Umbilical cord (tissue), 2 donors: ENCODE results near the gene JAK3. TPM values are rescaled to one million over a fixed set of nuclear protein-coding genes. Genes with fewer than 3 reads are reported as not detected.
"Not testable (repeated sequence)": the region's sequence is repeated elsewhere in the genome, so short reads cannot be mapped to it uniquely, and the experiment has no call there.

Experiments used
- DNase-seq: peaks from one replicate; pipeline ENCODE4 v3.0.0-alpha.2; 2015; ENCODE audit warnings: low spot score
- total RNA-seq: library from RNA; depleted of rRNA; stranded (reverse); fragments of >200 nt; gene quantifications from one replicate; pipeline ENCODE4 v1.2.3, GENCODE V29; 2014; ENCODE audit warnings: low replicate concordance; ENCODE audit not compliant: insufficient read depth

Gene JAK3
- 32.7 TPM for total RNA-seq

DNA sequence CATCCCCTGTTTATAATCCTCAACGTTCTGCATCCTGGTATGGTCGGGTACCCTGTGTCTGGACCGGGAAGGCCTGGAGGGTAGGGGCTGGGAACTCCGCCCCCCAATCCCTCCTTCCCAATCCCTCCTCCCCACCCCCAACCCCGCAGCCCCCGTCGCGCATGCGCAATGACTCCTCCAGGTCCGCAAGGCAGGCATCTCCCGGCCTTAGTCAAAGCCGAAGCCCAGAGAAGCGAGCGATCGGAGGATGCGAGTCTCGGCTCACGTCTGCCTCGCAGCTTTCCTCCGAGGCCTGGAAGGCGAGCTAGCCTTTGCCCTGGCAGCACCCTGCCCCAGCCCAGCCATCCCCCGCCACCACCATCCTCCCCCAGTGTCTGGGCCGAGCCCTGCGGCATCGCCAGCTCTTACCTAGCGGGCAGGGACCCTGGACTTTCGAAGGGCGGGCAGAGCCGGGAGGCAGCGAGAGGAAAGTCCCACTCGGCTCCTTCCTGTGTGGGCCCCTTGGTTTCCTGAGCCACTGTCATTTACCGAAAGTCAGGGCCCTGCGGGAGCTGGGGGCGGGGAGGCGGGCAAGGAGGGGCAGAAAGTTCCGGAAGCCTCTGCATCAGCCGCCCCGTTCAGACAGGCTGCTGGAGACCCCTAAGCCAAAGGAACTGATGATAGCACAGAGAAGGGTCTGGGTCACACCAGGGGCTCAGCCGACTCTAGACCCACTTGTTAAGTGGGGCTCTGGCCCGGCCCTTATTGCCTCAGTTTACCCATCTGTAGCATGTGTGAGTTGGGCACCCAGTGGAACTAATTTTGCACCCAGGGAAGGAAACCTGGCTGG is at the start of gene JAK3:
JAK3 (minus strand) TSS at position 445 of the 829 bp plus-strand sequence. CDS start 3,565 bp downstream, outside the sequence.
- peak; percentile 87 for DNase-seq

GRCh38 chr19:17893766-17894165 is 46.0 kb upstream of the JAK3 start:
- no peak for DNase-seq

DNA sequence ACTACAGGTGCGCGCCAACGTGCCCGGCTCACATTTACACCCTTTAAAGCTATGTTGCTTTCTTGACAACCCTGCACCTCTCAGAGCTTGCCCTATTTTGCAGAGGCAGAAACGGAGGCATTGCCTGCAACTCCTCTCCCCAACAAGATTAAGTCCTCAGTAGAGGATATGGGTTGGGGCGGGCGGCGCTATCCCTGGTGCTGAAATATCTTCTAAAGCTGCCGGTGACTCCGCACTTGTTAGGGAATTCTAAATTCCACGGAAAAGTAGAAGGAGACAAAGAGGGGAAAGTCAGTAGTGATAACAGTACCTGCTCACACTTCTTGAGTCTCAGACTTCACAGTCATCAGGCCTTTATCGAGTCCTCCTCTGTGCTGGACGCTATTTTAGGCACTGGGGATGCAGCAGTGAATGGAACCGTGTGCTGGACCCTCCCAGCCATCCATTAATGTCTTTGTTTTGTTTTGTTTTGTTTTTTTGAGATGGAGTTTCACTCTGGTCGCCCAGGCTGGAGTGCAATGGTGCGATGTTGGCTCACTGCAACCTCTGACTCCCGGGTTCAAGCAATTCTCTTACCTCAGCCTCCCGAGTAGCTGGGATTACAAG is 41.9 kb upstream of the JAK3 start:
- DNase-seq: peak; percentile 58

DNA sequence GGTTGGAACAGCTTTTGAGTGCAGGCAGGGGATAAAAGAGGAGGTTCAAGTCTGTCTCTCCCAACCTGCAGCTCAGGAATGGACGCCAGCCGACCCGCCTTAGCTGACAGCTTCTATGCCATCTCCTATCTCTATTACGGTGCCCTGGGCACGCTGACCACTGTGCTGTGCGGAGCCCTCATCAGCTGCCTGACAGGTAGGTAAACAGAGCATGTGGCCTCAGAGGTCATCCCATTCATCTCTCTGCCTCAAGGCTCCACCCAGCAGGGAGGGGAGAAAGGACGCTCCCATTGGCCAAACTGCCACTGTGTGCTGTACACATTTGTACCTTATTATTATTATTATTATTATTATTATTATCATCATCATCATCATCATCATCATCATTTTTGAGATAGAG is 40.5 kb upstream of the JAK3 start:
- DNase-seq: no peak

DNA sequence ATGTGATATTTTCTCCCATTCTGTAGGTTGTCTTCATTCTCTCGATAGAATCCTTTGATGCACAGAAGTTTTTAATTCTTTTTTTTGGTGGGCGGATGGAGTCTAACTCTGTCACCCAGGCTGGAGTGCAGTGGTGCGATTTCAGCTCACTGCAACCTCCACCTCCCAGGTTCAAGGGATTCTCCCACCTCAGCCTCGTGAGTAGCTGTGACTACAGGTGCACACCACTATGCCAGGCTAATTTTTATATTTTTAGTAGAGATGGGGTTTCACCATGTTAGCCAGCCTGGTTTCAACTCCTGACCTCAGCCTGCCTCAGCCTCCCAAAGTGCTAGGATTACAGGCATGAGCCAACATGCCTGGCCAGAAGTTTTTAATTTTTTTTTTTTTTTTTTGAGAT is 39.4 kb upstream of the JAK3 start:
- not testable (repeated sequence) for DNase-seq

DNA sequence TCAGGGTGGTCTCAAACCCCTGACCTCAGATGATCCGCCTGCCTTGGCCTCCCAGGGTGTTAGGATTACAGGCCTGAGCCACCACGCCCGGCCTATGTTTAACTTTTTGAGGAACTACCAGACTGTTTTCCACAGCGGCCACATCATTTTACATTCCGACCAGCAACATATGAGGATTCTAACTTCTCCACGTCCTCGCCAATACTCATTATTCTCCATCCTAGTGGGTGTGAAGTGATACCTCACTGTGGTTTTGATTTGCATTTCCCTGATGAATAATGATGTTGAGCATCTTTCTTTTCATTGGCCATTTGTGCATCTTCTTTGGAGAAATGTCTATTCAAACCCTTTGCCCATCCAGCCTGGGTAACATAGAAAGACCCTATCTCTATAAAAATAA is 38.7 kb upstream of the JAK3 start:
- no peak for DNase-seq

DNA sequence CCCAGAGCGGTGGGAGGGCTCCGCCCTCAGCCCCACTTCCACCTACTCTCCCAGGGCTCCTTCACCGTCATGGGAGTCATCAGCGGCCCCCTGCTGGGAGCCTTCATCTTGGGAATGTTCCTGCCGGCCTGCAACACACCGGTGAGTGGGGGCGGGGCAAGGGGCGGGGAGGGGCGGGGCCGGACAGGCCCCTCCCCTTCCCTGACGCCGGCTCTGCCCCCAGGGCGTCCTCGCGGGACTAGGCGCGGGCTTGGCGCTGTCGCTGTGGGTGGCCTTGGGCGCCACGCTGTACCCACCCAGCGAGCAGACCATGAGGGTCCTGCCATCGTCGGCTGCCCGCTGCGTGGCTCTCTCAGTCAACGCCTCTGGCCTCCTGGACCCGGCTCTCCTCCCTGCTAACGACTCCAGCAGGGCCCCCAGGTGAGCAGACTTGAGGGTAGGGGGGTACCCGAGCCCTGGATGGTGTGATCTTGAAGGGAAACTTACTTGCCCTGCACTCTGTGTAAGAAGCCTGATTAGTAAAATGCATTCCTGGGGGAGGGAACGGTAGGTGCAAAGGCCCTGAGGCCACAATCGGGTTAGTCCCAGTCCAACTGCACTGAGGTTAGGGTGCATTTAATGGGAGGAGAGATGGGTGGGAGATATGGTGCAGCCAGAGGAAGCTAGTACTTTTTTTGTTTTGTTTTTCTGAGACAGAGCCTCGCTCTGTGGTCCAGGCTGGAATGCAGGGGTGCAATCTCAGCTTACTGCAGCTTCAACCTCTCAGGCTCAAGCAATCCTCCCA is 36.0 kb upstream of the JAK3 start:
- no peak for DNase-seq

GRCh38 chr19:17881701-17882100 is 33.9 kb upstream of the JAK3 start:
- DNase-seq: no peak

- no peak for DNase-seq
Observed at GRCh38 chr19:17879466-17879865, 31.7 kb upstream of the JAK3 start.

DNA sequence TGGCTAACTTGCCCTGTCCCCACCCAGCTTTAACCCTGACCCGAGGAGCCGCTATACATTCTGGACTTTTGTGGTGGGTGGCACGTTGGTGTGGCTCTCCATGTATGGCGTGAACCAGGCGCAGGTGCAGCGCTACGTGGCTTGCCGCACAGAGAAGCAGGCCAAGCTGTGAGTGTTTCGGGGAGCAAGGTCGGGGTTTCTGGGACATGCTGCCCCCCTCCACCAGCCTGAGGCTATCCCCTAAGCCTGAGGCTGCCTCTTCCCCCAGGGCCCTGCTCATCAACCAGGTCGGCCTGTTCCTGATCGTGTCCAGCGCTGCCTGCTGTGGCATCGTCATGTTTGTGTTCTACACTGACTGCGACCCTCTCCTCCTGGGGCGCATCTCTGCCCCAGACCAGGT is 29.9 kb upstream of the JAK3 start:
- no peak for DNase-seq

DNA sequence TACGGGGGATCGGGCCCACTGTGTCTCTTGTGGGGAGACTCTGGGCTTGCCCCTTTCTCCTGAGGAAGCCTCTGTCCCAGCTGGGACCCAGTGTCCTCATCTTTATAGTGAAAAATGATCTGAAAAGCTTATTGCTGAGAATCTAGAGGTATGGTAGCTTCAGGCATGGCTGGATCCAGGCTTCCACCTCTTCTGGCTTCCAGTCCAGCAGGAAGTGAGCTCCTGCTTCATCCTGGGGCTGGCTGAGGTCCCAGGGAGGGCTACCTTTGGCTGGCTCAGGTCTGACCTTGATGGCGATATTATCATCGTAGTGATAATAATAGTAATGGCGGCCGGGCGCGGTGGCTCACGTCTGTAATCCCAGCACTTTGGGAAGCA is 27.0 kb upstream of the JAK3 start:
- DNase-seq: no peak

DNA sequence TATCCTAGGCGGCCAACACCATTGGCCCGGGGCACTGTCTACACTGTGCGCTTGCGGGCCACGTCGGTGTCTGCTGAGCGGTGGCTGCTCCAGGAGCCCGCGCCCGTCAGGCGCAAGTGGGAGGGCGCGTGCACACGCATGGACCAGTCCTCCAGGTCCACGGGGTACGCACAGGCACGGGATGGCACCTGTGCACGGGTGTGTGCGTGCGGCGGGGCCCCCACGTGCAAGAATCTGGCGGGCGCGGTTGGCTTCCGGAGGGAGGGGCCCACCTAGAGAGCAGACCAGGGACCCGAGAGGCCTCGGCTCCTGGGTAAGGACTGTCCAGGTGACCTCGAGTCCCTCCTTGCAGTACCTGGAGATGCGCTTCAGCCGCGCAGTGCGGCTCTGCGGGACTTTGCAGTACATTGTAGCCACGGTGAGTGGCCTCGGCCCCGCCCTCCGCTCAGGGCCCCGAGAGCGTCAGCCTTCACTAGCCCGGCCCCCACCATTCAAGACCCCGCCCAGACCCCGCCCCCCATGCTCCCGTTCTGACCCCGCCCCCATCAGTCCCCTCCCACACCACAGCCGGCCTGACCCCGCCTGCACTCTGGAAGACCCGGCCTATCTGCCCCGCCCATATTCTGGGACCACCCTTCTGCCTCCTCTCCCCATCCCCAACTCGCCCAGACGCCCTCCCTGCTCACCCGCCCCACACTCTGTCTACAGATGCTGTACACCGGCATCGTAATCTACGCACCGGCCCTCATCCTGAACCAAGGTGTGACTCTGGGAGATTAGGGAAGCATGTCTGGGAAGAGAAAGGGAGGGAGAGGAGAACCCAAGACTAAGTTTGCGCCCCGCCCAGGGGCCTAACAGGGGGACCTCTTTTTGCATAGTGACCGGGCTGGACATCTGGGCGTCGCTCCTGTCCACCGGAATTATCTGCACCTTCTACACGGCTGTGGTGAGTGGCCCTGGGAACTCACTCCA is 26.3 kb upstream of the JAK3 start:
- no peak for DNase-seq

- no peak for DNase-seq
Observed at GRCh38 chr19:17872251-17873001, 24.6 kb upstream of the JAK3 start.

- no peak for DNase-seq
Observed at GRCh38 chr19:17871878-17872250, 24.1 kb upstream of the JAK3 start, which contains the start of gene SLC5A5. TSS of gene SLC5A5 (plus strand) at chr19:17871945. CDS start at chr19:17872320, 375 bp downstream.

GRCh38 chr19:17871032-17871877 is 23.5 kb upstream of the JAK3 start:
- no peak for DNase-seq

- DNase-seq: no peak
Observed at GRCh38 chr19:17869114-17869608, 21.4 kb upstream of the JAK3 start.

DNA sequence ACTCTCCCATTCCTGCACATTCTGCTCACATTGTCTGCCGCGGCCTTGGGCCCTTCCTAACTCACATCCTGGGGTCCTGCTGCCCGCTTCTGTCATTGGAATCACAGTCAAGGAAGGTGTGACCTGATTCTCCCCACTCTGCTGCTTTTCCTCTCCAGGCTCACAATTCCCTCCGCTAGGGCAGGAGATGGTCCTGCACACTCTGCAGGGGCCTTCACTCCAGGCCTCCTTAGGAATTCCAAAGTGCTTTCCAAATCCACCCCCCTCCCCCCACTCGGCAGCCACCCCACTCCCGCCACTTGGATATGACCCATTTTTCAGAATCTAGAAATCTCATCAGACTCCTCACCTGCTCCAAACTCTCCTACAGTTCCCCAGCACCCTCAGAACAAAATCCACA is 20.9 kb upstream of the JAK3 start:
- DNase-seq: no peak

- DNase-seq: no peak
Observed at GRCh38 chr19:17866964-17867486, 19.2 kb upstream of the JAK3 start.
